PFSK-1 (cell line): ENCODE results near the gene MKNK1.

Experiments used
- FOXP2 ChIP-seq: optimal IDR thresholded peaks from 2 replicates; pipeline ENCODE3; 2011; ENCODE audit warnings: borderline replicate concordance, control low read depth, inconsistent platforms; ENCODE audit not compliant: insufficient read depth; ENCODE audit errors: extremely low read length, extremely low read depth
- POLR2AphosphoS5 ChIP-seq: IDR thresholded peaks from 2 replicates; pipeline ENCODE4 v1.6.1; 2012; ENCODE audit warnings: low read depth, mild to moderate bottlenecking, control low read depth, low read length, moderate library complexity
- SIN3A ChIP-seq: IDR thresholded peaks from 2 replicates; pipeline ENCODE4 v1.6.1; 2012; ENCODE audit warnings: mild to moderate bottlenecking, low read length, moderate library complexity, borderline replicate concordance; ENCODE audit not compliant: insufficient read depth
- TAF1 ChIP-seq: IDR thresholded peaks from 2 replicates; pipeline ENCODE4 v1.6.1; 2012; ENCODE audit warnings: low read length, control low read depth, borderline replicate concordance; ENCODE audit not compliant: insufficient read depth
- TF ChIP-seq, protein P1 (sequence below), 2 experiments: IDR thresholded peaks; 2 replicates each; pipeline versions ENCODE4 v1.6.1 to v1.8.0; 2011 to 2012; ENCODE audit warnings: low read depth in 2 of 2, low read length in 2 of 2, control low read depth in 1 of 2, inconsistent platforms in 1 of 2, mild to moderate bottlenecking in 1 of 2, moderate library complexity in 1 of 2; ENCODE audit not compliant: insufficient read depth in 1 of 2

Gene MKNK1

GRCh38 chr1:46527474-46528296 lies 76.4 kb downstream of the MKNK1 start:
- TF ChIP-seq, protein P1, sequence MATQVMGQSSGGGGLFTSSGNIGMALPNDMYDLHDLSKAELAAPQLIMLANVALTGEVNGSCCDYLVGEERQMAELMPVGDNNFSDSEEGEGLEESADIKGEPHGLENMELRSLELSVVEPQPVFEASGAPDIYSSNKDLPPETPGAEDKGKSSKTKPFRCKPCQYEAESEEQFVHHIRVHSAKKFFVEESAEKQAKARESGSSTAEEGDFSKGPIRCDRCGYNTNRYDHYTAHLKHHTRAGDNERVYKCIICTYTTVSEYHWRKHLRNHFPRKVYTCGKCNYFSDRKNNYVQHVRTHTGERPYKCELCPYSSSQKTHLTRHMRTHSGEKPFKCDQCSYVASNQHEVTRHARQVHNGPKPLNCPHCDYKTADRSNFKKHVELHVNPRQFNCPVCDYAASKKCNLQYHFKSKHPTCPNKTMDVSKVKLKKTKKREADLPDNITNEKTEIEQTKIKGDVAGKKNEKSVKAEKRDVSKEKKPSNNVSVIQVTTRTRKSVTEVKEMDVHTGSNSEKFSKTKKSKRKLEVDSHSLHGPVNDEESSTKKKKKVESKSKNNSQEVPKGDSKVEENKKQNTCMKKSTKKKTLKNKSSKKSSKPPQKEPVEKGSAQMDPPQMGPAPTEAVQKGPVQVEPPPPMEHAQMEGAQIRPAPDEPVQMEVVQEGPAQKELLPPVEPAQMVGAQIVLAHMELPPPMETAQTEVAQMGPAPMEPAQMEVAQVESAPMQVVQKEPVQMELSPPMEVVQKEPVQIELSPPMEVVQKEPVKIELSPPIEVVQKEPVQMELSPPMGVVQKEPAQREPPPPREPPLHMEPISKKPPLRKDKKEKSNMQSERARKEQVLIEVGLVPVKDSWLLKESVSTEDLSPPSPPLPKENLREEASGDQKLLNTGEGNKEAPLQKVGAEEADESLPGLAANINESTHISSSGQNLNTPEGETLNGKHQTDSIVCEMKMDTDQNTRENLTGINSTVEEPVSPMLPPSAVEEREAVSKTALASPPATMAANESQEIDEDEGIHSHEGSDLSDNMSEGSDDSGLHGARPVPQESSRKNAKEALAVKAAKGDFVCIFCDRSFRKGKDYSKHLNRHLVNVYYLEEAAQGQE (IDR thresholded peaks at IDR 0.05; ENCODE audit: insufficient read depth in 1 of 2, low read depth in 2 of 2, low read length in 2 of 2) = no peak
- TF ChIP-seq SIN3A (no peak), TAF1 (no peak), POLR2AphosphoS5 (no peak), FOXP2 (no peak)

DNA sequence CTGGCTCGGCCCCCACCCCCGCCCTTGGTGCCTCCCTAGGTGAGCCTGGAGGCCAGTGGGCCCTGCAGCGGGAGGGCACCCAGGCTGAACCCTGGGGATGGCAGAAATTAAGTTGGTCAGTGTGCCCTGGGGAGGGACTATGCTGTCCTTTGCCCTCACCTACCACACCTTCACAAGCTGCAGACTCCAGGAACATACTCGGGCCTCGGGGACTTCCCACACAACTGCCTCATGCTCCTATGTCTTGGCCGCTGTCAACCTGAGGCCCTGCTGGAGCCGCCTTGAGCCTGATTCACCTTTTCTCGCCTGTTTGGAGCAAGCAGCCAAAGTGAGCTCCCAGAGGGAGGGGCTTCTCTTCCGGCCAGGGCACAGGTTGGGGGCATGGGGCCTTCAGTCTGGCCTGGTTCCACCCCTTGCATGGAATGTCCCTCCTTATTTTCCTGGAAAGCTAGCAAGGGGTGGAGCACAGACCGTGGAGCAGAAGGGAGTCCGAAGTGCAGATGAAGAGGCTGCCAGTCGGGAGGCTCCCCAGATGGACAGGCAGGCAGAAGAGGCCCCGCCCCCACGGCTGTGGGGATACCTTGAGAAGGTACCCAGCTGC lies 77.3 kb downstream of the MKNK1 start:
- TF ChIP-seq FOXP2 (no peak), POLR2AphosphoS5 (no peak), TAF1 (no peak), SIN3A (no peak)
- TF ChIP-seq, protein P1 (IDR thresholded peaks at IDR 0.05; ENCODE audit: insufficient read depth in 1 of 2, low read depth in 2 of 2, low read length in 2 of 2) = no peak

GRCh38 chr1:46526013-46526690 lies 77.9 kb downstream of the MKNK1 start:
- TF ChIP-seq, protein P1 (IDR thresholded peaks at IDR 0.05; ENCODE audit: insufficient read depth in 1 of 2, low read depth in 2 of 2, low read length in 2 of 2) = no peak
- TF ChIP-seq SIN3A (no peak), TAF1 (no peak)

- no peak for TF ChIP-seq SIN3A
- TF ChIP-seq FOXP2 = no peak
- TF ChIP-seq, protein P1 (IDR thresholded peaks at IDR 0.05; ENCODE audit: insufficient read depth in 1 of 2, low read depth in 2 of 2, low read length in 2 of 2) = no peak
- TF ChIP-seq TAF1 = no peak
- TF ChIP-seq POLR2AphosphoS5 = no peak
Observed at GRCh38 chr1:46525253-46525983, 78.7 kb downstream of the MKNK1 start.
